Tibial nerve (tissue), 4 donors: ENCODE measurements around the gene TRAPPC3. TPM values are rescaled to one million over a fixed set of nuclear protein-coding genes. Genes with fewer than 3 reads are reported as not detected.

Experiments
- DNase-seq, 2 donors: peaks; one replicate each; pipeline ENCODE4 v3.0.0-alpha.2; 2019; ENCODE audit warnings: low spot score in 2 of 2
- H3K27ac ChIP-seq, 4 donors: fragments of 200-600 bp; sonication (generic) in 3 of 4; one replicate each; pipeline ENCODE4 v1.5.1; 2017 to 2019; ENCODE audit warnings: mild to moderate bottlenecking in 1 of 4
- H3K27me3 ChIP-seq, 2 donors: fragments of 200-600 bp; sonication (generic) in 1 of 2; one replicate each; pipeline versions ENCODE4 v1.5.1 to v1.6.0; 2017 to 2019
- H3K36me3 ChIP-seq, 3 donors: fragments of 200-600 bp; sonication (generic); one replicate each; pipeline ENCODE4 v1.5.1; 2018 to 2019
- H3K4me1 ChIP-seq, 4 donors: fragments of 200-600 bp; sonication (generic) in 3 of 4; one replicate each; pipeline ENCODE4 v1.5.1; 2017 to 2019
- H3K4me3 ChIP-seq, 4 donors: fragments of 200-600 bp; sonication (generic) in 3 of 4; one replicate each; pipeline ENCODE4 v1.5.1; 2017 to 2019; ENCODE audit warnings: mild to moderate bottlenecking in 1 of 4, moderate library complexity in 1 of 4
- H3K9me3 ChIP-seq, 4 donors: fragments of 200-600 bp; sonication (generic) in 3 of 4; one replicate each; pipeline ENCODE4 v1.5.1; 2017 to 2019
- CTCF ChIP-seq, 5 experiments: fragments of 200-600 bp in 3 of 5; fragments of 450-650 bp in 2 of 5; sonication (generic) in 3 of 5; IDR thresholded peaks; one replicate each; pipeline ENCODE4 v1.5.1; 2016 to 2019; ENCODE audit warnings: antibody characterized with exemption in 5 of 5, mild to moderate bottlenecking in 3 of 5, moderate library complexity in 2 of 5
- EP300 ChIP-seq, 2 donors: sonication (generic); formaldehyde crosslinking; IDR thresholded peaks; one replicate each; pipeline ENCODE4 v1.6.1; 2017; ENCODE audit warnings: antibody characterized with exemption in 2 of 2, mild to moderate bottlenecking in 1 of 2
- POLR2A ChIP-seq, 2 donors: fragments of 450-650 bp; IDR thresholded peaks; one replicate each; pipeline ENCODE4 v1.6.1; 2017; ENCODE audit warnings: antibody characterized with exemption in 2 of 2, mild to moderate bottlenecking in 2 of 2, moderate library complexity in 2 of 2
- WGBS, 2 donors: methylation state at CpG; one replicate each; pipeline ENCODE4 v1.1.5; 2018; 5-methylcytosine and 5-hydroxymethylcytosine counted together
- total RNA-seq, 4 donors: library from RNA; depleted of rRNA; stranded (reverse); fragments of >200 nt; gene quantifications; one replicate each; pipeline ENCODE4 v1.1.0, GENCODE V29; 2016

Gene TRAPPC3
- total RNA-seq, 4 donors from 2014 or later, result 48.0 to 90.4 (median 69.1) TPM

- peaks cover 0 to 79% (median 57%) of the 10 kb centered on the region in 4 donors for H3K4me1 ChIP-seq
Observed at GRCh38 chr1:36157115-36157903, 8.0 kb upstream of the TRAPPC3 start.

GRCh38 chr1:36156329-36157114 lies 7.2 kb upstream of the TRAPPC3 start:
- Histone ChIP-seq H3K4me1 (peaks cover 0 to 79% (median 58%) of the 10 kb centered on the region in 4 donors), H3K27me3 (no peaks in the 10 kb centered on the region), H3K4me3 (peak overlapping the region; percentile 66 to 99 (median 86)), H3K36me3 (no peaks in the 10 kb centered on the region), H3K9me3 (no peaks in the 10 kb centered on the region), H3K27ac (peak overlapping the region; percentile 97 to 100 (median 99))
- DNase-seq, result peak; percentile 34 to 58
- WGBS, 2 donors, result 1 to 3% methylated on average over 16 to 35 of the region's 69 CpGs
- TF ChIP-seq EP300 (IDR thresholded peaks at IDR 0.05) (peak in 1 of 2 donors; percentile 50), POLR2A (IDR thresholded peaks at IDR 0.05) (no peak)

More at GRCh38 chr1:36157115-36157903, 8.0 kb upstream of the TRAPPC3 start:
- TF ChIP-seq CTCF (IDR thresholded peaks at IDR 0.05), result no peak
- peak in 1 of 2 donors; percentile 4 for TF ChIP-seq EP300 (IDR thresholded peaks at IDR 0.05)
- TF ChIP-seq POLR2A (IDR thresholded peaks at IDR 0.05), result no peak
- Histone ChIP-seq H3K27me3 (no peaks in the 10 kb centered on the region), H3K36me3 (no peaks in the 10 kb centered on the region), H3K4me3 (peak overlapping the region; percentile 66 to 99 (median 86)), H3K9me3 (no peaks in the 10 kb centered on the region), H3K27ac (peak overlapping the region; percentile 97 to 100 (median 99))
- no peak for DNase-seq
- 1 to 2% methylated on average over 9 of the region's 9 CpGs for WGBS, 2 donors

- H3K27me3 ChIP-seq, result no peaks in the 10 kb centered on the region
- TF ChIP-seq CTCF (IDR thresholded peaks at IDR 0.05), result peak in 2 of 5 experiments; percentile 16 to 48
- TF ChIP-seq POLR2A (IDR thresholded peaks at IDR 0.05), result peak; percentile 73 to 83
- TF ChIP-seq EP300 (IDR thresholded peaks at IDR 0.05), result peak in 1 of 2 donors; percentile 93
- peak within 1 kb of the TSS; percentile 97 to 100 (median 99) for H3K27ac ChIP-seq
- H3K9me3 ChIP-seq, result no peaks in the 10 kb centered on the region
- H3K4me3 ChIP-seq, result peak within 1 kb of the TSS; percentile 66 to 99 (median 86)
- H3K4me1 ChIP-seq, result peaks cover 0 to 79% (median 60%) of the 10 kb centered on the region in 4 donors
- H3K36me3 ChIP-seq, result no peaks in the 10 kb centered on the region
- 0 to 2% methylated on average over 24 to 47 of the region's 88 CpGs for WGBS, 2 donors
- peak; percentile 77 for DNase-seq
Observed at GRCh38 chr1:36155408-36156328, 6.4 kb upstream of the TRAPPC3 start, which contains the start of gene MAP7D1. TSS of gene MAP7D1 (plus strand) at chr1:36156160. CDS start at chr1:36156418, 258 bp downstream.

- no peak for DNase-seq
- WGBS, 2 donors, result 38% methylated on average over 6 of the region's 6 CpGs
- TF ChIP-seq POLR2A (IDR thresholded peaks at IDR 0.05) (no peak), CTCF (IDR thresholded peaks at IDR 0.05) (no peak), EP300 (IDR thresholded peaks at IDR 0.05) (no peak)
- no peaks in the 10 kb centered on the region for H3K36me3 ChIP-seq
- no peaks in the 10 kb centered on the region for H3K9me3 ChIP-seq
- H3K27me3 ChIP-seq, result no peaks in the 10 kb centered on the region
- peak overlapping the region; percentile 97 to 100 (median 99) for H3K27ac ChIP-seq
- peak overlapping the region; percentile 66 to 99 (median 82) for H3K4me3 ChIP-seq
- peaks cover 0 to 79% (median 60%) of the 10 kb centered on the region in 4 donors for H3K4me1 ChIP-seq
Observed at GRCh38 chr1:36154765-36155407, 5.6 kb upstream of the TRAPPC3 start.
